ENCODE results near the gene PUS10. TPM values are rescaled to one million over a fixed set of nuclear protein-coding genes. Genes with fewer than 3 reads are reported as not detected.
A peak's percentile ranks its signal among the peaks of the same experiment; 100 is the strongest.

Gene PUS10
- total RNA-seq, 4 donors from 2014 or later, result 3.8 to 26.4 (median 12.1) TPM

GRCh38 chr2:61017003-61017555 lies 976 bp downstream of the PUS10 start:
- H3K36me3 ChIP-seq, result peaks cover 0 to 6% (median 4%) of the 10 kb centered on the region in 4 donors
- no peaks in the 10 kb centered on the region for H3K27me3 ChIP-seq
- peak overlapping the region; percentile 95 to 97 (median 96) for H3K27ac ChIP-seq
- peak overlapping the region; percentile 84 to 95 (median 92) for H3K4me3 ChIP-seq
- H3K4me1 ChIP-seq, result peaks cover 18 to 48% (median 30%) of the 10 kb centered on the region in 4 donors
- intact Hi-C loops (cut with DNase I; ENCODE audit: low total_unique reads), result loop anchor here (10.0 kb wide), 1 partner anchor 132 kb away; the partner anchor contains the start of gene REL
- in situ Hi-C loops (cut with MboI; ENCODE audit: low pct_ligation_motif_present in 1 of 4, low pct_unique_long_range_greater_than_20kb in 1 of 4, low sequenced_read_pairs in 3 of 4), result no loop called here
- WGBS, 2 donors (ENCODE audit: low coverage in 1 of 2), result 0% methylated on average over 2 to 27 of the region's 27 CpGs
- H3K9me3 ChIP-seq, result no peaks in the 10 kb centered on the region
- TF ChIP-seq POLR2AphosphoS5 (IDR thresholded peaks at IDR 0.05), result peak in 2 of 3 donors; percentile 10 to 73
- TF ChIP-seq POLR2A (IDR thresholded peaks at IDR 0.05), result peak; percentile 35
- TF ChIP-seq, protein P1, sequence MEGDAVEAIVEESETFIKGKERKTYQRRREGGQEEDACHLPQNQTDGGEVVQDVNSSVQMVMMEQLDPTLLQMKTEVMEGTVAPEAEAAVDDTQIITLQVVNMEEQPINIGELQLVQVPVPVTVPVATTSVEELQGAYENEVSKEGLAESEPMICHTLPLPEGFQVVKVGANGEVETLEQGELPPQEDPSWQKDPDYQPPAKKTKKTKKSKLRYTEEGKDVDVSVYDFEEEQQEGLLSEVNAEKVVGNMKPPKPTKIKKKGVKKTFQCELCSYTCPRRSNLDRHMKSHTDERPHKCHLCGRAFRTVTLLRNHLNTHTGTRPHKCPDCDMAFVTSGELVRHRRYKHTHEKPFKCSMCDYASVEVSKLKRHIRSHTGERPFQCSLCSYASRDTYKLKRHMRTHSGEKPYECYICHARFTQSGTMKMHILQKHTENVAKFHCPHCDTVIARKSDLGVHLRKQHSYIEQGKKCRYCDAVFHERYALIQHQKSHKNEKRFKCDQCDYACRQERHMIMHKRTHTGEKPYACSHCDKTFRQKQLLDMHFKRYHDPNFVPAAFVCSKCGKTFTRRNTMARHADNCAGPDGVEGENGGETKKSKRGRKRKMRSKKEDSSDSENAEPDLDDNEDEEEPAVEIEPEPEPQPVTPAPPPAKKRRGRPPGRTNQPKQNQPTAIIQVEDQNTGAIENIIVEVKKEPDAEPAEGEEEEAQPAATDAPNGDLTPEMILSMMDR (IDR thresholded peaks at IDR 0.05), result no peak
- TF ChIP-seq EP300 (IDR thresholded peaks at IDR 0.05; ENCODE audit: low read depth), result peak; percentile 27
- peak; percentile 90 for DNase-seq

- peaks cover 18 to 48% (median 30%) of the 10 kb centered on the region in 4 donors for H3K4me1 ChIP-seq
- H3K27me3 ChIP-seq, result no peaks in the 10 kb centered on the region
- peak overlapping the region; percentile 95 to 97 (median 96) for H3K27ac ChIP-seq
- TF ChIP-seq POLR2AphosphoS5 (IDR thresholded peaks at IDR 0.05) (peak in 1 of 3 donors; percentile 50), POLR2A (IDR thresholded peaks at IDR 0.05) (peak; percentile 49)
- TF ChIP-seq, protein P1 (IDR thresholded peaks at IDR 0.05), result no peak
- in situ Hi-C loops (cut with MboI; ENCODE audit: low pct_ligation_motif_present in 1 of 4, low pct_unique_long_range_greater_than_20kb in 1 of 4, low sequenced_read_pairs in 3 of 4), result no loop called here
- no peak for DNase-seq
- peaks cover 0 to 3% (median under 1%) of the 10 kb centered on the region in 4 donors for H3K36me3 ChIP-seq
- intact Hi-C loops (cut with DNase I; ENCODE audit: low total_unique reads), result loop anchor here (10.0 kb wide), 1 partner anchor 132 kb away; the partner anchor contains the start of gene REL
- WGBS, 2 donors (ENCODE audit: low coverage in 1 of 2), result 2 to 3% methylated on average over 8 to 16 of the region's 16 CpGs
- H3K4me3 ChIP-seq, result peak overlapping the region; percentile 84 to 95 (median 92)
- H3K9me3 ChIP-seq, result no peaks in the 10 kb centered on the region
Measured at GRCh38 chr2:61016392-61017002, 1.6 kb downstream of the PUS10 start.

- intact Hi-C loops (cut with DNase I; ENCODE audit: low total_unique reads) (loop anchor here (10.0 kb wide), 1 partner anchor 131 kb away; the partner anchor contains the start of gene REL), in situ Hi-C loops (cut with MboI; ENCODE audit: low pct_ligation_motif_present in 1 of 4, low pct_unique_long_range_greater_than_20kb in 1 of 4, low sequenced_read_pairs in 3 of 4) (no loop called here)
- Histone ChIP-seq H3K4me3 (peak overlapping the region in 3 of 4 donors; percentile 84 to 94 (median 89)), H3K27ac (peak overlapping the region; percentile 95 to 97 (median 96)), H3K4me1 (peaks cover 18 to 48% (median 30%) of the 10 kb centered on the region in 4 donors), H3K9me3 (no peaks in the 10 kb centered on the region), H3K36me3 (no peaks in the 10 kb centered on the region), H3K27me3 (no peaks in the 10 kb centered on the region)
- TF ChIP-seq POLR2A (IDR thresholded peaks at IDR 0.05) (no peak), EP300 (IDR thresholded peaks at IDR 0.05; ENCODE audit: low read depth) (no peak), POLR2AphosphoS5 (IDR thresholded peaks at IDR 0.05) (peak in 2 of 3 donors; percentile 31 to 38)
- TF ChIP-seq, protein P1 (IDR thresholded peaks at IDR 0.05), result no peak
- no peak for DNase-seq
- 13 to 28% methylated on average over 2 of the region's 2 CpGs for WGBS, 2 donors (ENCODE audit: low coverage in 1 of 2)
Measured at GRCh38 chr2:61015976-61016375, 2.1 kb downstream of the PUS10 start.

DNA sequence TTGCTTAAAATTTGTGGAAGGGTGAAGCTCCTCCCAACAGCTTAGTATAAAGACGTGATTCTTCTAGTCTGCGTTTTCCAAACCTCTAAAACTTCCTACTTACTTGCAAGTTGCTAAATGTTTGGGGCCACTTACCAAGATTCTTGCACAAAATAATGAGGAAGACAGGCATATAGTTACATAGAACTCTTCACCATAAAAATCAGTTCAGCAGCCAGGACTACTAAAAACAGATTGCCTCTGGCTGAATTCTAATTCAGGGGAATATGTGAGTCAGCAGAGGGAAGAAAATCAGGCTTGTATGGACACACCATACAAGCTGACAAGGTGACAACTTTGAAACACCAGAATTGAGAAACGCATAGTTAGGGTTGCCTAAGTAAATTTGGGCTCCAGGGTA lies 3.3 kb downstream of the PUS10 start:
- in situ Hi-C loops (cut with MboI; ENCODE audit: low pct_ligation_motif_present in 1 of 4, low pct_unique_long_range_greater_than_20kb in 1 of 4, low sequenced_read_pairs in 3 of 4), result no loop called here
- TF ChIP-seq, protein P1 (IDR thresholded peaks at IDR 0.05), result no peak
- TF ChIP-seq POLR2AphosphoS5 (IDR thresholded peaks at IDR 0.05) (no peak), EP300 (IDR thresholded peaks at IDR 0.05; ENCODE audit: low read depth) (no peak), POLR2A (IDR thresholded peaks at IDR 0.05) (no peak)
- 57 to 64% methylated on average over 3 of the region's 3 CpGs for WGBS, 2 donors (ENCODE audit: low coverage in 1 of 2)
- DNase-seq, result no peak
- Histone ChIP-seq H3K27ac (peak overlapping the region in 2 of 4 donors; percentile 25 to 96), H3K9me3 (no peaks in the 10 kb centered on the region), H3K27me3 (no peaks in the 10 kb centered on the region), H3K4me3 (no peak overlapping the region), H3K36me3 (no peaks in the 10 kb centered on the region), H3K4me1 (peaks cover 18 to 38% (median 29%) of the 10 kb centered on the region in 4 donors)
- intact Hi-C loops (cut with DNase I; ENCODE audit: low total_unique reads), result loop anchor here (10.0 kb wide), 1 partner anchor 130 kb away; the partner anchor contains the start of gene REL
